H9 (cell line): ENCODE results near the gene MN1. TPM values are rescaled to one million over a fixed set of nuclear protein-coding genes. Genes with fewer than 3 reads are reported as not detected.

Experiments
- DNase-seq: peaks from one replicate; pipeline ENCODE4 v3.0.0-alpha.2; 2017
- H2AFZ ChIP-seq: one replicate; pipeline ENCODE4 v1.6.1; 2013; ENCODE audit warnings: mild to moderate bottlenecking, low read length, control low read depth, moderate library complexity
- H2AK5ac ChIP-seq: 2 replicates; pipeline ENCODE4 v1.6.1; 2013; ENCODE audit warnings: low read length, control low read depth, mixed read lengths; ENCODE audit not compliant: insufficient read length
- H2BK120ac ChIP-seq: one replicate; pipeline ENCODE4 v1.6.1; 2013; ENCODE audit warnings: low read depth, mild to moderate bottlenecking, low read length, control low read depth, inconsistent platforms; ENCODE audit not compliant: poor library complexity, severe bottlenecking
- H2BK12ac ChIP-seq: 2 replicates; pipeline ENCODE4 v1.6.1; 2013; ENCODE audit warnings: low read length, control low read depth, mixed read lengths, low read depth; ENCODE audit not compliant: insufficient read length
- H2BK15ac ChIP-seq: 2 replicates; pipeline ENCODE4 v1.6.1; 2013; ENCODE audit warnings: low read depth, low read length, control low read depth
- H2BK20ac ChIP-seq: one replicate; pipeline ENCODE4 v1.6.1; 2013; ENCODE audit warnings: low read depth, mild to moderate bottlenecking, low read length, control low read depth, inconsistent platforms; ENCODE audit not compliant: poor library complexity, severe bottlenecking
- H2BK5ac ChIP-seq: 2 replicates; pipeline ENCODE4 v1.6.1; 2013; ENCODE audit warnings: low read length, control low read depth, mixed read lengths; ENCODE audit not compliant: insufficient read length
- H3K14ac ChIP-seq: 2 replicates; pipeline ENCODE4 v1.6.1; 2013; ENCODE audit warnings: low read length, control low read depth; ENCODE audit not compliant: insufficient read depth
- H3K18ac ChIP-seq: 2 replicates; pipeline ENCODE4 v1.6.1; 2013; ENCODE audit warnings: low read depth, mild to moderate bottlenecking, mixed read lengths, low read length, control low read depth; ENCODE audit not compliant: insufficient read length
- H3K23ac ChIP-seq: 2 replicates; pipeline ENCODE4 v1.6.1; 2013; ENCODE audit warnings: low read length, control low read depth, mixed read lengths, low read depth; ENCODE audit not compliant: insufficient read length
- H3K23me2 ChIP-seq: 2 replicates; pipeline ENCODE4 v1.6.1; 2013; ENCODE audit warnings: low read depth, mild to moderate bottlenecking, mixed read lengths, low read length, control low read depth; ENCODE audit not compliant: insufficient read length, poor library complexity, severe bottlenecking
- H3K27ac ChIP-seq: 2 replicates; pipeline ENCODE4 v1.5.1; 2013; ENCODE audit warnings: low read length, control low read depth, mixed read lengths, low read depth; ENCODE audit not compliant: insufficient read length
- H3K27me3 ChIP-seq: 2 replicates; pipeline ENCODE4 v1.6.1; 2013; ENCODE audit warnings: low read length, control low read depth, inconsistent platforms; ENCODE audit not compliant: insufficient read depth
- H3K4ac ChIP-seq: 2 replicates; pipeline ENCODE4 v1.6.1; 2013; ENCODE audit warnings: low read depth, mild to moderate bottlenecking, control low read depth, inconsistent platforms, low read length, moderate library complexity
- H3K4me1 ChIP-seq: 2 replicates; pipeline ENCODE4 v1.6.1; 2013; ENCODE audit warnings: low read length, control low read depth, inconsistent platforms; ENCODE audit not compliant: insufficient read depth
- H3K4me2 ChIP-seq: 2 replicates; pipeline ENCODE4 v1.6.1; 2013; ENCODE audit warnings: low read length, control low read depth, mixed read lengths; ENCODE audit not compliant: insufficient read length, insufficient read depth
- H3K56ac ChIP-seq: 2 replicates; pipeline ENCODE4 v1.6.1; 2013; ENCODE audit warnings: low read depth, mild to moderate bottlenecking, mixed read lengths, low read length, control low read depth; ENCODE audit not compliant: insufficient read length
- H3K79me1 ChIP-seq: 2 replicates; pipeline ENCODE4 v1.6.1; 2013; ENCODE audit warnings: low read depth, mild to moderate bottlenecking, moderate library complexity, low read length, control low read depth, inconsistent platforms; ENCODE audit not compliant: insufficient read depth, poor library complexity, severe bottlenecking
- H3K79me2 ChIP-seq: 2 replicates; pipeline ENCODE4 v1.6.1; 2013; ENCODE audit warnings: low read length, control low read depth, inconsistent platforms; ENCODE audit not compliant: insufficient read depth
- H3K9ac ChIP-seq: 2 replicates; pipeline ENCODE4 v1.6.1; 2013; ENCODE audit warnings: low read length, control low read depth, mixed read lengths; ENCODE audit not compliant: insufficient read length; ENCODE audit errors: extremely low read depth
- H3K9me3 ChIP-seq: one replicate; pipeline ENCODE4 v1.6.1; 2013; ENCODE audit warnings: low read depth, low read length, inconsistent platforms; ENCODE audit not compliant: control insufficient read depth
- H3T11ph ChIP-seq: one replicate; pipeline ENCODE4 v1.6.1; 2013; ENCODE audit warnings: mild to moderate bottlenecking, low read length, control low read depth, inconsistent platforms
- H4K20me1 ChIP-seq: one replicate; pipeline ENCODE4 v1.6.1; 2013; ENCODE audit not compliant: control insufficient read depth, insufficient read length, insufficient read depth
- H4K5ac ChIP-seq: 2 replicates; pipeline ENCODE4 v1.6.1; 2013; ENCODE audit warnings: low read depth, mild to moderate bottlenecking, mixed read lengths, low read length, control low read depth; ENCODE audit not compliant: insufficient read length
- H4K8ac ChIP-seq: replicated peaks from 2 replicates; pipeline ENCODE4 v1.6.1; 2013; ENCODE audit warnings: low read length, control low read depth, mixed read lengths, low read depth; ENCODE audit not compliant: insufficient read length
- H4K91ac ChIP-seq: 2 replicates; pipeline ENCODE4 v1.6.1; 2013; ENCODE audit warnings: low read depth, mild to moderate bottlenecking, moderate library complexity, mixed read lengths, low read length, control low read depth; ENCODE audit not compliant: insufficient read length
- H3K27ac Mint-ChIP-seq, 3 experiments: 2 replicates in 2 of 3; 3 replicates in 1 of 3; pipeline ENCODE4 v1.8.0; 2020 to 2021; ENCODE audit warnings: mixed read lengths in 3 of 3, mild to moderate bottlenecking in 1 of 3, moderate library complexity in 1 of 3
- H3K27me3 Mint-ChIP-seq: 2 replicates; pipeline ENCODE4 v1.8.0; 2021; ENCODE audit warnings: low read depth, mild to moderate bottlenecking, moderate library complexity, mixed read lengths
- H3K36me3 Mint-ChIP-seq, 3 experiments: 2 replicates in 2 of 3; 3 replicates in 1 of 3; pipeline ENCODE4 v1.8.0; 2020 to 2021; ENCODE audit warnings: low read depth in 3 of 3, mixed read lengths in 3 of 3; ENCODE audit not compliant: insufficient read depth in 1 of 3
- H3K4me1 Mint-ChIP-seq, 2 experiments: 2 replicates each; pipeline ENCODE4 v1.8.0; 2020; ENCODE audit warnings: mixed read lengths in 2 of 2
- H3K4me3 Mint-ChIP-seq, 2 experiments: 2 replicates in 1 of 2; 3 replicates in 1 of 2; pipeline ENCODE4 v1.8.0; 2020 to 2021; ENCODE audit warnings: mild to moderate bottlenecking in 2 of 2, mixed read lengths in 2 of 2, moderate library complexity in 1 of 2
- H3K9me3 Mint-ChIP-seq, 2 experiments: 2 replicates in 1 of 2; 3 replicates in 1 of 2; pipeline ENCODE4 v1.8.0; 2020; ENCODE audit warnings: mild to moderate bottlenecking in 2 of 2, mixed read lengths in 2 of 2, moderate library complexity in 1 of 2
- CTCF ChIP-seq: fragments of 200-600 bp; sonication (generic); conservative IDR thresholded peaks from 3 replicates; pipeline ENCODE4 v1.8.0; 2021; ENCODE audit warnings: antibody characterized with exemption, mild to moderate bottlenecking
- WGBS: extraction: QIAGEN DNeasy Blood & Tissue Kit; methylation state at CpG from one replicate; pipeline ENCODE4 v1.1.7; 2013; ENCODE audit warnings: missing lambda C conversion rate, low lambda C conversion rate, mixed read lengths; ENCODE audit not compliant: insufficient read length; ENCODE audit errors: extremely low coverage; 5-methylcytosine and 5-hydroxymethylcytosine counted together
- total RNA-seq: library from RNA; stranded (reverse); gene quantifications from 2 replicates; pipeline ENCODE4 v1.2.1, GENCODE V29; 2021

Gene MN1
- total RNA-seq, 1 experiment from 2014 or later: 2.8 TPM

DNA sequence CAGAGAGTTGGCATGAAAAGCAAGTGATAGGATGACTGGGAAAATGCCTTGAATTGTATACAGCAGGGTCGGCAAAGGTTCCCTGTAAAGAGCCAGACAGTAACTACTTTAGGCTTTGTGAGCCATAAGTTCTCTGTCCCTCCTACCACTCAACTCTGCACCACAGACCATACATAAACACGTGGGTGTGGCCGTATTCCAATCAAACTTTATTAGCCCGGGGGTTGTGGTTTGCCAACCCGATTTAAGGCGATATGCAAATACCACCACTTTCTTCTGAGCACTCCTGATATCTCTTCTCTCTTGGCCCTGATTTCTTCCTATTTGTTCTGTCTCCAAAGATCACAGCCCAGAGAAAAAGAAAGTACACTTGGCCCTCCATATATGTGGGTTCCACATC lies 87.5 kb downstream of the MN1 start:
- H3K36me3 Mint-ChIP-seq: peaks cover 12 to 28% (median 19%) of the 10 kb centered on the region in 3 experiments; a peak in 6 of 7 replicates
- no peaks in the 10 kb centered on the region for H3K9me3 ChIP-seq
- H3K23ac ChIP-seq: no peak overlapping the region
- H3K27me3 ChIP-seq: no peaks in the 10 kb centered on the region
- no peaks in the 10 kb centered on the region for H3K23me2 ChIP-seq
- WGBS: no CpG with 5 or more reads among the region's 6 CpGs
- H2BK120ac ChIP-seq: no peak overlapping the region
- no peak overlapping the region for H3K27ac Mint-ChIP-seq
- no peak for TF ChIP-seq CTCF
- H2AFZ ChIP-seq: no peak overlapping the region
- no peak overlapping the region for H3K9ac ChIP-seq
- no peak for DNase-seq
- H3K4me3 Mint-ChIP-seq: no peak overlapping the region
- peaks cover 16% of the 10 kb centered on the region; the same call in 1 of the 2 replicates for H3K79me2 ChIP-seq
- H2BK5ac ChIP-seq: no peak overlapping the region
- no peaks in the 10 kb centered on the region for H4K20me1 ChIP-seq
- no peak overlapping the region for H4K91ac ChIP-seq
- no peak overlapping the region for H2BK15ac ChIP-seq
- no peak overlapping the region for H3K14ac ChIP-seq
- no peaks in the 10 kb centered on the region for H3K9me3 Mint-ChIP-seq
- H3K56ac ChIP-seq: no peak overlapping the region
- H3K4ac ChIP-seq: no peak overlapping the region
- no peak overlapping the region for H3K18ac ChIP-seq
- no peak overlapping the region for H2BK20ac ChIP-seq
- no peak overlapping the region for H2BK12ac ChIP-seq
- H3K27me3 Mint-ChIP-seq: no peaks in the 10 kb centered on the region; the same call in 1 of the 2 replicates
- no peak overlapping the region for H2AK5ac ChIP-seq
- no peaks in the 10 kb centered on the region for H3K79me1 ChIP-seq
- peaks cover 36 to 49% of the 10 kb centered on the region in 2 experiments for H3K4me1 Mint-ChIP-seq
- no peak overlapping the region for H3K27ac ChIP-seq
- H3K4me1 ChIP-seq: peaks cover 5% of the 10 kb centered on the region; the same call in 1 of the 2 replicates
- H4K8ac ChIP-seq: no peak overlapping the region
- no peak overlapping the region for H4K5ac ChIP-seq
- no peak overlapping the region for H3T11ph ChIP-seq
- H3K4me2 ChIP-seq: no peak overlapping the region
